NCI-H1048 (cell line): ENCODE data around the gene SEZ6L.

Experiments used
- DNase-seq: peaks from one replicate; lab custom pipeline; 2025; lab: John Stamatoyannopoulos, UW

SEZ6L gene

GRCh38 chr22:26182723-26183122 is 13.5 kb downstream of the SEZ6L start:
- no peak for DNase-seq

DNA sequence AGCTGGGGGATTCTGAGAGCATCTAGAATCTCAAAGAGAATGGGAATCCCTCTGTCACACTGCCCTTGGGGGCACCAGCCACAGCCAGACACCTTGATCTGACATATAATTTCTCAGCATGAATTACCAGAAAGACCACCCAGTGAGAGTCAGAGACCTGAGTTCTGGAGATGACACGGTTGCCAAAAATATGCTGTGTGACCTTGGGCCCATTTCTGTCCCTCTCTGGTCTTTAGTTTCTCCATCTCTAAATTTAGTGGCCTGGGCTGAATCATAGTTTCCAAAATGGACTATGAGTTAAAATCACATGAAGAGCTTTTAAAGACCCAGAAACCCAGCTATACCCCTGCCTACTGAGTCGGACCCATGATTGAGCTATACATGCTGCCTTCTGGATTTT is 15.9 kb downstream of the SEZ6L start:
- no peak for DNase-seq

GRCh38 chr22:26188341-26188740 is 19.1 kb downstream of the SEZ6L start:
- DNase-seq, result no peak

GRCh38 chr22:26194313-26194712 is 25.1 kb downstream of the SEZ6L start:
- DNase-seq, result no peak

DNA sequence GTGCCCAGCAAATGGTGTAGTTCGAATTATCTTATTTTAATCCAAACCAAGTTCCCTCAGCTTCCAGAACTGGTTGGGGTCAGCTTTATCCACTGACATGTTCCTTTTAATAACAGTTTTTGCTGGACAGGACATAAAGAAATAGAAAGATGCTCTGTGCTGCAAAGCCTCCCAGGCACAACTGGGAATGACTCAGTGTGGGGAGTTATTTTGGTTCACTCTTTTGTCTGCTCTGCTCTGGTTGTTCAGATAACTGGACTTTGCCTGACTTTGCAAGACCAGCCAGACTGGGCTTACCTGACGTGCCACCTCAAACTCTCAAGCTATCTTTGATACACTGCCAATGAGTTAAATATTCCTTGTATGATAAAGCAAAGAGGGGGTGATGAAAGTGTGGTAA is 25.6 kb downstream of the SEZ6L start:
- DNase-seq, result no peak

- no peak for DNase-seq
Measured at GRCh38 chr22:26196657-26197056, 27.4 kb downstream of the SEZ6L start.

GRCh38 chr22:26197425-26197824 is 28.2 kb downstream of the SEZ6L start:
- no peak for DNase-seq

DNA sequence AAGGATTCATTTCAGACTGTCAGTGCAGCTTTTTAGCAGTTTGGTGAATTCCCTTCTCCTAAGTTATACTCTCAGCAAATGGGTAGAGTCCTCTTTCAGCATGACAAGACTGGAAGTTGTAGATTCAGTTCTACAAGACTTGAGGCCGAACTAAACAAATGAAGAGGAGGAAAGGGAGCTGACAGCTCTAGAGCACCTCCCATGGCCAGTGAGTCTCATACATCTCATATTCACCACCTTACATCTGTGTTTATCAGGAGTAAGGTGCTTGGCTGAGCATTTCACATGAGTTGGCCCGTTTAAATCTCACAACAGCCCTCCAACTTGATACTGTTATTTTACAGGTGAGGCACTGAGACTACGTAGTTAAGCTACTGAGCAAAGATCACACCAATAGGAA is 30.4 kb downstream of the SEZ6L start:
- DNase-seq, result no peak

DNA sequence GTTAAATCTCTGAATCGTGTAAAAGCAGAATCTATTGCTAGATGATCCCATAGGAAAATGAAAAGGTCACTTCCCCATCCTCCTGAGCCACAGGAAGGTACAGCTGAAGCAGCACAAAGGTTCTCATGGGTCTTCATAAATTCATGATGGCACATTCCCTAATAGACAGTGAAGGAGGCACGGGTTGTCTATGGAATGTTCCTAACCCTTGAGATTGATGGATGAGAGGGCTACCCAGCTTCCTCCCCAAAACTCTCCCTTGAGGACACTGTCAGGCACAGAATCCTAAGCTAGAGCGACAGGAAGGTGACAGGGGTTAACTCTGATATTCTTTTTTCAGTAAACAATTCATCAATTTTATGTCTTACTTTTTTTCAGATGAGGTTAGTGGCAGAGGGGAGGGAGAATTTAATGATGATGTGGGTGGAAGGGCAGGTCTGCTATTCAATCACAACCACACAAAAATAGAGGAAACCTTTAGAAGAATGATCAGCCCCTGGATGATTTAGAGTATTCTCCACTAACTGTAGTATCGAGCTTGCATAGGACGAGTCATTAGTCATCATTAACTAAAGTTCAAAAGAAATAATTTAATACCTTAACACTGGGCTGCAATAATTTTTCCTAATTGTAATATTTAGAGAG is 33.1 kb downstream of the SEZ6L start:
- DNase-seq, result no peak

DNA sequence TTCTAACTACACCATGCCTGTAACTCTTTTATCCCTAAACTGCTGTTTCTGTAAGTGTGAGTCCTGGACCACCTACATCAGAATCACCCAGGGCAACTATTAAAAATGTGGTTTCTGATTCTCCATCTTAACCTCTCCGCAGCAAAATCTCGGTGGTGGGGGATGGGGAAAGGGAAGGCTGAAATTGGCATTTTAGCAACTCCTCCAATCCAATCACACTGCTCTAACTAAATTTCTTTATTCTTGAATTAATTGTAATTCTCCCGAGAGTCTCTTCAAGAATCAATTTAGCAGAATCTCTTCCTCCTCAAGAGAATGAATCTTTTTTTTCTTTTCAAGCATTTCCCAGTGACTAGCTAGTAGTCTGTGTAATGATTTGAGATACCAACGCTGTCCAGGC is 36.2 kb downstream of the SEZ6L start:
- DNase-seq, result no peak

GRCh38 chr22:26210334-26210733 is 41.1 kb downstream of the SEZ6L start:
- DNase-seq, result no peak

- DNase-seq, result no peak
Measured at GRCh38 chr22:26213826-26214225, 44.6 kb downstream of the SEZ6L start.

DNA sequence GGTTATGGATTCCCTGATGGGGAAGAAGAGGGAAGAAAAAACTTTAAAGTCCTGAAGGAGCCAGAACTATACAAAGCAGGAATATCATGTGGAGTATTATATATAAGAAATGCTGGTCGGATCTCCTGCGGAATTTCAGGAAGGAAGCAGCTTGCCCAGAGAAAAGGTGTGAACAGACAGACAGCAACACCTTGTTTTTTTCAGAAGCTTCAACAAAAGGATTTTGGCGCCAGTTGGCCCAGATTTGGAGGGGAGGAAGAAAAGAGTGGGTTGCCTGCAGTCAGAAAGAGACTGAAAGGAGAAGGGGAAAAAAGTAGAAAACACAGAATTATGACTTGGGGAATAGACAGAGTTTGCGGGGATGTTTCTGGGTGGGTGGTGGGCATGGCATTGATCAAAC is 45.2 kb downstream of the SEZ6L start:
- DNase-seq, result no peak

GRCh38 chr22:26215736-26216135 is 46.5 kb downstream of the SEZ6L start:
- no peak for DNase-seq

DNA sequence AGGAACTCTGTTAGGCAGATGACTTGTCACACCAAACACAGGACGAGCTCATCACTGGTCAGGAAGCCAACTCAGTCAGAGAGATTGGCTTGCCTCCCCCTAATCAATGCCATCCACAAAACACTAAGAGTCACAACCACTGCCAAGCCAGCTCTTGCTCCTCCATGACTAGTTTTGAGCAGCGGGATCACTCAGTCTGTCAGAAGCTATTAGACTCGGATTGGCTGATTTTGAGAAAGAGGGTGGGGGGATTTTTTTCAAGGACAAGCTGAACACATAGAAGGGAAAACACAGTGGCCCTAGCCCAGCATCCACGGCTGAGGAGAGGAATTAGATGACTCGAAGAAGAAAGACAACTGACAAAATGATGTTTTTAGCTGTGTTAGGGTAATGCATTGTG is 55.9 kb downstream of the SEZ6L start:
- DNase-seq, result no peak

DNA sequence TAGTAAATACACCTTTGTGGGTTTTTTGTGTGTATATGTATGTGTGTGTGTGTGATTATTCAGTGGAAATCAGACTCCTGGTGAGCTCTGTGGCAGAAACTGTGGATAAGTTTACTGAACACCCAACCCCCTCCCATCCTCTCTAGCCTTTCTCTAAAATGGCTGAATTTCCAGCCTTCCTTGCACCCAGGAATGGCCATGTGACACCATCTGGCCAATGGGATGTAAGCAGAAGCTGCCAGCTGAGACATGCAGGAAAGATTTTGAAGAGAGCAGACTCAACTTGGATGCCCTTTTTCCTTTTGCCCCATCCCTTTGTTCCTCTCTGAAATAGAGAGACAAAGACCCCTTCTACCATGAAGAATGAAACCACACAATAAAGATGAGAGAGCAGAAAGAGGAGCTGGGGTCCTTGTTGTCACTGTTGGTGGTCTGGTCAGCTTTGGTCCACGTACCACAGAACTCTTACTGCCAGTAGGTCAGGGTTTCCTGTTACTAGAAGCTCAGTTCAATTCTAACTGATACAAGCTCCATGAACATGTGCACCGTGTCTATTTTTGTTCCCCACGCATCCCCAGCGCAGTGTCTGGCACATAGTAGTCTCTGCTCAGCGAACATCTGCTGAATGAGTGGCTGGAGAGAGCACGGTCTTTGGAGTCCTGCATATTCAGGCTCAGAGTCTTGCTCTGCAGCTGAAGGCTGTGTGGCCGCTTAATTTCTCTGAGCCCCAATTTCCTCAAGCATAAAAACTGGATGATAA is 57.5 kb downstream of the SEZ6L start:
- no peak for DNase-seq

DNA sequence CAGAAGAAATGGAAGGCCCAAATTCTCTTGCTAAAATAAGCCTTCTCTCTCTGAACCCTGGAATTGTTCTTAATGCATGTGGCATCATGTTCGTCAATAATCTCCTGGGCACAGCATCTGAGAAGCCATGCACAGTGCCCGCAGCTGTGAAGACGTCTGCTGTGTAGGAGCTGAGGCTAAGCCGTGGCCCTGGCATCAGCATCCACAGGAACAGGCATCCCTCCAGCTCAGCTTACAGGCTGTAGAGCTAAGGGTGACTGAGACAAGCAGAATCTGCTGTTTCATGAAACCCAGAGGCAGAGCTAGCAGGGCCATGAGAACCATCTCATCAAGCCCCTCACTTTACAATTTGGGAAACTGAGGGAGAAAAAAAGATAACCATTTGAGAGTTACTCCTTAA is 60.6 kb downstream of the SEZ6L start:
- DNase-seq, result no peak

DNA sequence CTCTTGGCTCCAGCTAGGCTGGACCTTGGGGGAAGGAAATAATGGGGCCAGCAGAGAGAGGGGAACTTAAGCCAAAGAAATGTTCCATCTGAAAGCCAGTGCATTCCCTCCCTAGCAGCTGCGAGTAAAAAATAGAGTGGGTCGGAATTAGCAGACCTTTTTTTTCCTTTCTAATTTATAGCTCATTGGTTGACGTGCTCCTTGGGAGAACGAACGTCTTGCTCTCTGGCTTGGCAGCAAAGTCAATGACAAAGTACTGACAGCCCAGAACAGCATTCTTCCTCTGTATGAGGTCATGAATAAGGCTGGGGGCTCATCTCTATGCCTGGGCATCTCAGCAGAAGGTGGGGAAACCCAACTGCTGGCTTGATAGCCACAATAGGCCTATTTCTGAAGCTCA is 65.0 kb downstream of the SEZ6L start:
- no peak for DNase-seq

DNA sequence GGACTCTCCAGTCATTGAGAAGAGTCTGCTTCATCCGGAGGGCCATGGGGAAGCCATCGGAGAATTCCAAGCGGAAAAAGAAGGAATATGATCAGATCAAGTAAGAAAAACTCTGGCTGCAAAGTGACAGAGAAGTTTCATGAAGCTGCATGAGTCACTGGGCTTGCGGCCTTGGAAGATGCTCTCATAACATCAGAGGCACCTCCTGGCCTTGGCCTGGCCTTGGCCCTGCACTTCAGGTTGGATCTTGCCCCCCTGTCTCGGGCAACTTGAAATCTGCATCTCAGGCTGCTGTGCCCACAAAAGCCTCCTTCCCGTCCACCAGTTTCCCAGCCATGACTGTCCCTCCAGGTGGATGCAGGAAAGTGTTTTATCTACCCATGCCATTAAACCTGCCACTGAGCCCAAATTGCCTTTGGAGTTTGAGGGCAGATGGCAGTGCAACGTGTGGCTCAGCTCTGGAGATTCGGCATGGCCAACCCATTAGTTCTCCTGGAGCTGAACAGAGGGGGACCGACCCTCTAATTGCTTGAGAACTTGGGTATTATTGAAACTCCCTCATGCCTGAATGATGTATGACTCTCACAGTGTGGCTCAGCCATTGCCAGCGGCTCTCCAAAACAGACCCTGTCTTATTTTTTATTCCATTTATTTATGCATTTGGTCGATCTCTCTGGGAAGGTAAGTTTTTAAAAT is 66.7 kb downstream of the SEZ6L start:
- DNase-seq, result no peak

GRCh38 chr22:26236991-26237390 is 67.7 kb downstream of the SEZ6L start:
- no peak for DNase-seq

DNA sequence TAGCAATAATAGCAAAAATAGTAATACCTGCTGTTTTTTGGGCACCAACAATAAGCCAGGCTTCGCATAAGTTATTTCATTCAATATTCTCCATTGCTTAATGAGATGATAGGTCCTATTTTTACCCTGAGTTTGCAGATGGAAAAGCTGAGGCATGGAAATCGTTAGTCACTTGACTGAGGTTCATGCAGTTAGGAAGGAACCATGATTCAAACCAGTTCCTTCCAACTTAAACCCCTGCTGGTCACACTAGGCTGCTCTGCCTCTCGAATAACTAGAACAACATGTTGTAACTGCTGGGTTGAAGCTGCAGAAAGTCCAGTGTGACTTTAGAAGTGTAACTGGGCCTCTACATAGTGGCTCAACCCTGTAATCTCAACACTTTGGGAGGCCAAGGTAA is 69.3 kb downstream of the SEZ6L start:
- DNase-seq, result no peak

DNA sequence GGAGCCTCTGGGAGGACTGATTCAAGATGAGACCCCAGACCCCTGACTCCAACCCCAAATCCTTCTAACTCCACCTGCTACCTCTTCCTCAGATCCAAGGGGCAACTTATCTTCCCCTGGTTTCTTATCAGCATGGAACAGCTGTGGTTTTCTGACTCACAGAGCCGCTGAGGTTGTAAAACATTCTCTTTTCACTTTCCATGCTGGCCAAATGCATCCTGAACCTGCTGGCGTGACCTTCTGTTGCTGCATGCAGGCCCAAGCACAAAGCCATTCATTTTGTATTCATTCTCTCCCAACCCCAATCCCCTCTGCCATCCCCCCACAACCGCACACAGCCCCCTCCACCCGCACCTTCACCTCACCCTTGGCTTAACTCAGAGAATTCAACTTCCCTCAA is 70.3 kb downstream of the SEZ6L start:
- no peak for DNase-seq

- DNase-seq, result no peak
Measured at GRCh38 chr22:26241361-26241760, 72.1 kb downstream of the SEZ6L start.
